ENCODE measurements around the gene MTX2.

Gene MTX2

GRCh38 chr2:176378323-176378722 is 109.1 kb downstream of the MTX2 start:
- no peak for DNase-seq (ENCODE audit: low read depth)

- no peak for DNase-seq (ENCODE audit: low read depth)
Observed at GRCh38 chr2:176380341-176380740, 111.1 kb downstream of the MTX2 start.

GRCh38 chr2:176383100-176383499 is 113.9 kb downstream of the MTX2 start:
- DNase-seq (ENCODE audit: low read depth), result no peak

- no peak for DNase-seq (ENCODE audit: low read depth)
Observed at GRCh38 chr2:176383836-176384442, 114.7 kb downstream of the MTX2 start.

GRCh38 chr2:176385219-176385759 is 116.0 kb downstream of the MTX2 start:
- DNase-seq (ENCODE audit: low read depth), result no peak

- DNase-seq (ENCODE audit: low read depth), result no peak
Observed at GRCh38 chr2:176385838-176386237, 116.6 kb downstream of the MTX2 start.

Measured in stimulated activated CD8-positive, alpha-beta memory T cell treated with anti-CD3 and anti-CD28 coated beads, Interleukin-7, amount 100 ng/mL, for 24 hours (primary cell).